Globus pallidus (tissue), 1 donor: ENCODE results near the gene KCNMB1.

Experiments
- DNase-seq: peaks from one replicate; pipeline ENCODE4 v3.0.0-alpha.2; 2015; ENCODE audit warnings: low spot score

Gene KCNMB1

DNA sequence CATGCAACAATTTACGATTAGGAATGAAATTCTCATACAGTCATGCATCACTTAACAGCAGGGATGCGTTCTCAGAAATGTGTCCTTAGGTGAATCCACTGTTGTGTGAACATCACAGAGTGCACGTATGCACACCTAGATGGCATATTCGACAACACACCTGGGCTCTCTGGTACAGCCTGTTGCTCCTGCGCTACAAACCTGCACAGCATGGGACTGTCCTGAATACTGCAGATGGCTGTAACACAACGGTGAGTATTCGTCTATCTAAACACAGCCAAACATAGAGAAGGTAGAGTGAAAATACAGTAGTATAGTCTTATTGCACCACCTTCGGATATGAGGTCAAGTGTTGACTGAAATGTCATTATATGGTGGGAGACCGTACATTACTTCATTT is 47.6 kb downstream of the KCNMB1 start:
- DNase-seq, result no peak

GRCh38 chr5:170339780-170340167 is 49.4 kb downstream of the KCNMB1 start:
- DNase-seq, result no peak

DNA sequence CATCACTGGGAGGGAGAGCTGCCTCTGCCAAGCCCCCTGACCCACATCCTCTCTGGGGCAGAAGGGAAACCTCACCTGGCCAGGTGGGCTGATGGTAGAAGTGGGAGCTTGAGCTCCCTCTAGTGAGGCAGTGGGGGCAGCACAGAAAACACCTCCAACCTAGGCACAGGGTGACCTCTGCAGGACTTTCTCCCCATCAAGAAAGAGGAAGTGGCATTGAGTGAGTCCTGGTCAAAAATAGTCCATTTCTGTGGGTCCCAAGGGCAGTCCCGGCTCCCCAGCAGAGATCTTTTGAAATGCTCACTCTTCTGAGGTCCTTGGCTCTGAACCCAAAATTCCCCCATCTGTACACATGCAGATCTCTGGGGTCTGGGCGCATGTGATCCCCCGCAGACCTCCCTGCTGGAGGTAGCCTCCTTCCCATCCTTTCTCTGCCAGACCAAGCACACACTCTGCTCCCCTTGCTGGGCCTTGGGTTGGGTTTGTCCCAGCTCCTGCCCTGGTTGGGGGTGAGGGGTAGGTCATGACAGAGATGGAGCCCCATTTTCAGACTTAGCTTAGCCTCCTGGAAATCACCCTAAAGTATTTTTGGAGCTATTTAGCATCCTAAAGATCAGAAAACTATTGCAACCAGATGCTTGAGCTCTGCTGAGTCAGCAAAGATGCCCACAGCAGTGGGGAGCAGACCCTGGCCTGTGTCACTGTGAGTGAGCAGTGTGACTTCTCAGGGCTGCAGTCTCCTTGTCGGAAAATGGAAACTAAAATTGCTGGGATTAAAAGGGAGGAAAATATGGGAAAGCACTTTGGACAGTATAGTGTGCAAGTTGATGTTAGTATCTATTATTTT is 50.0 kb downstream of the KCNMB1 start:
- no peak for DNase-seq

DNA sequence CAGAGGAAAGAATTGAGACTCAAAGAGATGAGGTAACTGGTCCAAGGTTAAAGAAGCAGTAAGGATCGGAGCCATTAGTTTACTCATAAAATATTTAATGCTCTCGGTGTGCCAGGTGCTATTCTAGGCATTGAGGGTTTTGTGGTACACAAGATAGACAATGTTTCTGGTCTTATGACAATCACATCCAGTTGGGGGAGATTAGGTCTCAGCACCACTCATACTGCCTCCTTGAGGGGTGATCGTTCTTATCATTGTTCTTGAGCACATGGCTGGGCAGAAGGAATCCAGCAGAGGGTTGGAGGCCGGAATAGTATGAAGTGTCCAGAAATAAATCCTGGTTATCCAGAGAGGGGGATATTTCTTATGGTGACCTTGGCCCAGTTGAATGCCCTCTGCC is 50.9 kb downstream of the KCNMB1 start:
- no peak for DNase-seq

- DNase-seq, result no peak
These were observed 52.0 kb downstream of the KCNMB1 start for GRCh38 chr5:170337045-170337733.

DNA sequence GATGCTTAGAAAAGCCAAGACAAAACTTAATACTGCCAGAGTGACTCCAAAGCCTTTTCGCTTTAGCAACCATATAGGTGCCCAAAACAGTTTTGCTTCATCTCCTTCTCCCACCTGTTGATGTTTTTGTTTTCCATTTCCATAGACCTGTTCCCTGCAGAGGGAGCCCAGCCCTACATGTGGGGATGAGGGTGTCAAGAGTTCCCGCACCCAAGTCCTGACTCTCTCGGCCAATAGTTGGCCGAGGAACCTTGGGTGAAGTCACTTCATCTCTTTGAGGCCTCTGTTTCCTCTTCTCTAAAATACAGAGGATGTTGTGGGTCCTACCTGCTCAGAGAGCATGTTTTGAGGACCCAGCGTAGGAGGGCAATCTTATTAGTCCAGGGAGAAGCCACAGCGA is 53.1 kb downstream of the KCNMB1 start:
- no peak for DNase-seq

DNA sequence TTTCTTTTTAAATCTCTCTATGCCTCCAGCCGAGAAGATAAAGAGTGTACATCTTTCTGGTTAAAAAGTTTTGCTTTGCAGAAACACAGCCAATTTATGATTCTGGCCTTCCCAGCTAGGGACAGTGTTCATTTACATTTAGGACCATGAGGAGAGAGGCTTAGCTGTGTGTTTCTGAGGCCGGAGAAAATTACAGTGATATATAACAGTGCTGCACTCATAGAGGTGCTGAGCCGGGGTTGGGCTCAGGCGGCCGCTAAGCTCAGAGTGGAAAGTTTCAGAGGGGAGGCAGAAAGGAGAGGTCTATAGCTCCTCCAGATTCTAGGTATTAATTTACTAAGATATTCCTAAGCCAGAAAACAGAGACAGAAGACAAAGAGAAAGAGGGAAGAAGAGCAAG is 54.5 kb downstream of the KCNMB1 start:
- no peak for DNase-seq

DNA sequence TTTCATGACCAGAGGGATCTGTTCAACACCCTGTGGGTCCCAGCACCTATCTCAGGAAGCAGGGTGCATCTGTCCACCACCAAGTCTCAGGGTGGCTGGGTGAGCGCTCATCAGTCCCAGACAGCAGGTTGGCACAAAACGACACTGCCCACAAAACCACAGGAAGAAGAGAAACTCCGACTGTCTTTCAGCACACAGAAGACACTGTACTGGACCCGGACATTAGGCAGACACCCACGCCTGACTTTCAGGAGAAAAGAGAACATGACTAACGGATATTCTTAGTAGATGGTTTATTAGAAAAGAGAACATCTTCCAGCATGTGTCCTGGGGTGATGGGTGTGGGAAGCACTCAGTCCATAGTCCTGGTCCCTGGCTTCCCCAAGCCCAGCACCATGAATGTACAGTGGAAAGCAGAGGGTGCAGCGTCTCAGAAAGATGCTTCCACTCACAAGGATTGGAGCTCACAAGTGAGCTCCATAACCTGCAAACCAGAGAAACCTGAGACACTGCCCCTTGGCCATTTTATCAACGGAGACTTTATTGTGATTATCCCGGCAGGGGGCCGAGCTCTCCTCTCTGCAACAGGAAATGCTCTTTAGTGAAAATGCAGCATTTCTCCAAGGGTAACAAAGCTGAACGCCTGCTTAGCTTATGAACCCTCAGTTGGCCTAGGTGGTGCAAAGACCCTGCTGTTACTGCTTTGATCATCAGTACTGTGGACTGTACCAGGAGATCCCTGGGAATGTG is 55.8 kb downstream of the KCNMB1 start:
- peak; percentile 42 for DNase-seq

DNA sequence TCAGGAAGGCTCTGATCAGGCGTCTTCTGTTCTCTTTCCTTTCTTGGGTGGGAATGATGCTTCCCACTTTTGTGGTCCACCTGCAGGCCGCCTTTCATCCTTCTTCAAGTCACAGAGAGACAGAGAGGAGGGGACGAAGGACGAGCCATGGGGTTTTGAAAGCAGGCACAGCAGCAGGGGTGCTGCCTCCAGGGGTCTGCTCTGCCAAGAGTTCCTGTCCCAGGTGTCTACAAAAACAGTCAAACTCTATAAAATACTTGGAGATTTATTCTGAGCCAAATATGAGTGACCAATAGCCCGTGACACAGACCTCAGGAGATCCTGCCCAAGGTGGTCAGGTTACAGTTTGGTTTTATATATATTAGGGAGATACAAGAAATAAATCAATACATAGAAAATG is 57.1 kb downstream of the KCNMB1 start:
- no peak for DNase-seq

DNA sequence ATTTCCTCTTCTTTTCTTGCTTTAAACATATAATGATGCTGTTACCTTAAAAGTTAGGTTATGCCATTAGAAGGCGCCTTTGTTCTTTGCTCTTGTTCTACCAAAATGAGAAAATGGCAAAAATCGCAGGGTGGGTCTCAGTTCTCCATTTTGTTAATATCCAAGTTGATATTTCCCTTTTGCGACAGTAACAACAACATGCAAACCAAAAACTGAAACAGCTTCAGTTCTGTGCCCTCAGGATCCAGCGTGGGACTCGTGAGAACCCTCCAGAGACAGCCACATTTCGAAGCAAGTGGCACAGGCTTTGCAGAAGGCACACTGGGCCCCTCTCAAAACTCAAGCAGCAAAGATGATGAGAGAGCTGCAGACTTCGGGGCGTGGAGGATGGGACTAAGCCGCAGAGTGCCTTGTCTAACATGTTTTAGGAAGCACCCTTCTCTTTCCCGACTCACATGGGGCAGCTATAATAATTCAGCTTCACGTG is 58.6 kb downstream of the KCNMB1 start:
- no peak for DNase-seq

- DNase-seq, result no peak
These were observed 59.6 kb downstream of the KCNMB1 start for GRCh38 chr5:170329524-170329923.

GRCh38 chr5:170327829-170328228 is 61.3 kb downstream of the KCNMB1 start:
- no peak for DNase-seq

DNA sequence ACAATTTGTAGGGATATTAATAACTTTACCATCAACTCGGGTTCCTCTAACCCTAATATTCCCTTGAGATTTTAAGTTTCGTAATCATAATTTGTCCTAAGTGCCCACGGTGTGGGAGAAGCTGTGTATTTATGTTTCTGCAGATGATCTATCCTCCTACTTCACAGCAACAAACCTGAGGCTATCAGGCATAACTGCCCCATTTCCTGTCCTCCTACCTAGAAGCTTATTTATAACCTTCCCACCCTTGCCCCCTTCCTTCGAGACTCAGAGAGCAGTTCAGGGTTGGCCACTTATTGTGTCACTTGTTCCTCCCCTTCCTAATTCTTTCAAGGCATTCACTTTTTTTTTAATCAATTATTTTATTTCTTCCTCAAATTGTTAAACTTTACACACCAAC is 62.0 kb downstream of the KCNMB1 start:
- no peak for DNase-seq
